HG03060 (cell line): ENCODE data around the gene KMT2C.
"Not testable (repeated sequence)": the region's sequence is repeated elsewhere in the genome, so short reads cannot be mapped to it uniquely, and the experiment has no call there.

Experiments
- ATAC-seq: cut with Tn5 transposase; IDR thresholded peaks from one replicate; pipeline ENCODE4 v1.9.1; 2021; ENCODE audit warnings: low read depth, moderate number of reproducible peaks; ENCODE audit not compliant: unreplicated experiment

Gene KMT2C

DNA sequence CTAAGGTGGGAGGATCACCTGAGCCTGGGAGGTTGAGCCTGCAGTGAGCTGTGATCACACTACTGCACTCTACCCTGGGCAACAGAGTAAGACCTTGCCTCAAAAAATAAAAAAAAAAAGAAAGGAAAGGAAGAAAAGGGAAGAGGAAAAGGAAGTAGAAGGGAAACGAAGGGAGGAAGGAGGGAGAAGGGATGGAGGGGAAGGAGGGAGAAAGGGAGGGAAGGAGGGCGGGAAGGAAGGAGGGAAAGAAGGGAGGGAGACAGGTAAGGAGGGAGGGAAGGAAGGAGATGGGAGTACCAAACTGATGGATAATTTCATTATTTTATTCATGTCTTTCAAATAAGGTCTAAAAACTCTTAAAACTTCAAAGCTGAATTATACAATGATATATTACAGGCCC, 106.3 kb downstream of the KMT2C start:
- ATAC-seq: no peak

DNA sequence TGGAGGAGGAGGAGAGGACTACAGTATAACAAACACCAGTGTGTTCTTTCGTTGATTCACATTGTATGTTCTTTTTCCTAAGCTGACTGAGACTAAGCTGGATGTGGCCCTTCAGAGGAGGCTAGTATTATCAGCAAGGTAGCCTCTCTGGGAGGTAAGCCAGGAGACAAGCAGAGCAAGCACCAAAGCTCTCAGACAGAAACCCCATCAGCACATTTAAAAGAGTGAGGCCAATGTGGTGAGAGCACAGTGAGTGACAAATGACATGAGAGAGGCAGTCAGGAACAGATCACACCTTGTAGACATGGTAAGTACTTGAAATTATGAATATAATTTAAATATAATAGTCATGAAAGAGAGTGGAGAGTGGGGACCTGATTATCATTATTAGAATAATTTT, 107.6 kb downstream of the KMT2C start:
- ATAC-seq: no peak

DNA sequence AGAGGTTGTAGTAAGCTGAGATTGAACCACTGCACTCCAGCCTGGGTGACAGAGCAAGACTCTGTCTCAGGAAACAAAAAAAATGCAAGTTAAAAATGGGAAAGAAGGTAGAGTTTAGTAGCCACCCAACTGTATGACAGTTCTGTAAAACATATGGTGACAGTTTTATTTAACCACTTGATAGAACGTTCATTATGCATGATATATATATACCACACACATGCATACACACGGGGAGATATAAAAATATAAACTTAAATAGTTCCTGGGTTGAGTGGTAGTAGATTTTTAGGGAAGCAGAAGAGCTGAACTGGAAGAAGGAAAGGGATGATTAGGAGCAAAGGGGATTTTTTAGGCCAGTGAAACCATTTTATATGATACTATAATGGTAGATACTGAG, 120.0 kb downstream of the KMT2C start:
- no peak for ATAC-seq

DNA sequence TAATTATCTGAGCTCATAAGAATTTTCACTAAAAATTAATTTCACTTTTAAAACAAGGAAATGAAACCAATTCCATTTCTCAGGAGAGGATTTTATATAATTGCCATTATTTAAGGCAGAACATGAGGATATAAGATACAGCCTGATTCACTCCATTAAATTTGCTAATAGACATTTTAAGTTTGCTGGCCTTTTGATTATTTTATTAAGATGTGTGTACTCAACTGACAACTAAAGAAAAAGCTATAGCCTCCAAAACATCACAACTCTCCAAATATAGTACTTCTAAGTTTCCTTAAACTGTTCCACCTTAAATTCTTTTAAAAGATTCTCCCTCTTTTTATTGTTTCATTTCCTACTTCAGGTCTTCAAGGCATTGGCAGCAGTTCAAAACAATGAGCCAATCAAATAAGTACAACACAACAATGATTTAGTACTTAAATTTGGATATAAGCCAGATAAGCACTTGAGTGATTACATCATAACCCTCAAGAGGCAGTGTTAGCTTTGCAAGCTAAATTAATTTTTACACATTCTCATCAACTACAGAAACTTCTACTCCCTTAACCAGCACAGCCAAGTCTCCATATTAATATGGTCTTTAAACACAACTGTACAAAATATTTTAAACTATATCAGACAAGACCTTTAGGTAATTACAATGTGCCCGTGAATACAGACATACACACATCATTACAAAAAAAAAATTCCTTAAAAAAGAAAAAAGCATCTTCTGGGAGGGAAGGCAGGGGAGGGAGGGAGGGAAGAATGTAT, 121.8 kb downstream of the KMT2C start:
- ATAC-seq: no peak

DNA sequence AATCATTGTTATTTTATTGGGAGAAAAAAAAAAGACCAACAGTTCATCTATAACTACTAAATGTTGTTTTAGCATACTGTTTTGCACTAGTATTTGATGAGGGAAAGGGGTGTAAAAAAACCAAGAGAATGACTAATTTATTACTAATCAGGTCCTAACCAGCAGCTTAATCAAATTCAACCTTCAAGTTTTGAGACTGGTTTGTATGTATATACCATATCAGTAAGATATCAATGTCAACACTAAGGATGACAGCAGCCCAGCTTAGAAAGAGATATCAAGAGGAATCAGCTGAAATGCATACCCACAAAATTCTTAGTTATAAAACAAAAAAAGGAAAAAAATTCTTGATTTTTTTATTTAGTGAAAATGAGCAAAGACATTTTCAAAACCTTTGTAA, 122.6 kb downstream of the KMT2C start:
- no peak for ATAC-seq

DNA sequence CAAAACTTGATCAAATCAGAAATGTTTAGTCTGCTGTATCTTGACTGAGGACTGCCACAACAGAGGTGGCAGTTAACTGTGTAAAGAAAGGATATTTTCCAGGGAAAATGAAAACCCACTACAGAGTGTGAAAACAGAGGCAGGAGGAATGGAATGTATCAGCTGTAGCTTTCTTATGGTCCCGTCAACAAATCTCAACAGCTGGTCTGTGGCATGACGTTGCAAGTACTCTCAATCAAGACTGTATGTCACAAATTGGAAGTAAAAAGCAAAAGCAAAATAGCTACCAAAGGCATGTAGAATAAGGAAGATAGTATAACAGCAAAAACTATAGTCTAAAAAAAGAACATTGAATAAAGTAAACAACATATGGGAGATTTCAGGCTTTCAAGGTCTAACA, 123.5 kb downstream of the KMT2C start:
- no peak for ATAC-seq

DNA sequence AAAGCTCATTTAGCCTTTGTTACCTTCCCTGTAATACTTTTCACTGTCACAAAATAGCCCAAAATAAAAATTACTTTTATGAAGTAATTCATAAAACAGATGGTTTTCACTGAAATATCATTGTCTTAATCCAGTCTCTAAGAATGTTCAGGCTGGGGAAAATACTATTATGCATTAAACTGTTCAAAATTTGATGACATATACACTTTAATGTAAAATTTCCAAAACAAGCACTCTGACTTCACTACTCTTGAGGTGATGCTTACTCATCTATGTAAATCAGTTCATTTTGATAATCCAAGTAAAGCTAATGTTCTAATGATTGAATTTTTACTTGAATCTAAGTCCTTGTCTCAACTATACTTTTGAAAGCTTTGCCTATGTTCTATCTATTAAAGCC, 127.9 kb downstream of the KMT2C start:
- no peak for ATAC-seq

DNA sequence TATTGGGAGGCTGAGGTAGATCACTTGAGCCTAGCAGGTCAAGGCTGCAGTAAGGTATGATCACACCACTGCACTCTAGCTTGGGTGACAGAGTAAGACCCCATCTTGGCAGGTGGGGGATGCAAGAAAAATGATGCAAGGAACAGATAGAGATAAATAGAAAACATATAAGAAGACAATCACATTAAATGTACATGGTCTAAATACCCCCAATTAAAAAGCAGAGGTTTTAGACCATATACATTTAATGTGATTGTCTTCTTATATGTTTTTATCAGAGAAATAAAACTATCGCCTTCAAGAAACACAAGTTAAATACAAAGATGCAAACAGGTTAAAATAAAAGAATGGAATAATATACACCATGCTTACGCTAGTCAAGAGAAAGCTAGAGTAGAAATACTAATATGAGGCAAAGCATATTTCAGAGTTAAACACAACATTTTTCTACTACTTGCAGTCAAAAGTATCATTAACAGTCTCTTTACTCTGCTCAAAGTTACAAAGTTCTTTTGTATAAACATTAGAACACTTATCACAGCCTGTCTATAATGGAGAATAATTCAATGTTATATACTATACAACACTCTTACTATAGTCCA, 136.2 kb downstream of the KMT2C start:
- not testable (repeated sequence) for ATAC-seq

DNA sequence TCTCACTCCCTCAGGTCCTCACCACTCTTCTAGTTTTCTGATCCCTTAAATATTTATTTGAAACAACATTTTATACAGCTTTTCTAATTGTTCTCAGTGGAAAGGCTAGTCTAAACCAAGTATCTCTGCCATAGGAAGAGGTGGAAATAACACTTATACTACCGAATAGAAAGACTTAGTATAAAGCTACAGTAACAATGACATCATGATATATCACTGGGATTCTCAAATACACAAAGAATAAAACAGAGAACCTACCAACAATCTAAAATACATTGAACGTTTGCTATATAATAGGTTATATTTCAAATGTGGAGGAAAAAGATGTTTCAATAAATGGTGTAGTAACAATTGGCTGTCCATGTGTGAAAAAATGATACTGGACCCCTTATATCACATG, 142.9 kb downstream of the KMT2C start:
- no peak for ATAC-seq

DNA sequence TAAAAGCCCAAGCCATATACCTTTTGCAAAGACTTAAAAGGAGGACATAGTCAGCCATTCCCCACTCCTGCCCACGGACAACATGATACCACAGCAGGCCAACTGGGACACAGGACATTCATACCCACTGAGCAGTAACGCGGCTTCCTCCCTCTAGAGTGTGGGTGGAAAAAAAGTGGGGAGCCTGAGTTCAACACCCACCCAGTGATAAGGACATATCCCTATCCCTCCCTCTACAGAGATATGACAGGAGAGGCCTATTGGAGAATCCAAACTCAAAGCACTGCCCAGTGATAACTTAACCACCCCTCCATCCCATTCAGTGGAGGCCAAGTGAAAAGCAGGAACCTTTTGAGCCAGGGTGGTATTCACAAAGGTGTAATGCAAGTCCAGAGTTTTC, 148.8 kb downstream of the KMT2C start:
- not testable (repeated sequence) for ATAC-seq

DNA sequence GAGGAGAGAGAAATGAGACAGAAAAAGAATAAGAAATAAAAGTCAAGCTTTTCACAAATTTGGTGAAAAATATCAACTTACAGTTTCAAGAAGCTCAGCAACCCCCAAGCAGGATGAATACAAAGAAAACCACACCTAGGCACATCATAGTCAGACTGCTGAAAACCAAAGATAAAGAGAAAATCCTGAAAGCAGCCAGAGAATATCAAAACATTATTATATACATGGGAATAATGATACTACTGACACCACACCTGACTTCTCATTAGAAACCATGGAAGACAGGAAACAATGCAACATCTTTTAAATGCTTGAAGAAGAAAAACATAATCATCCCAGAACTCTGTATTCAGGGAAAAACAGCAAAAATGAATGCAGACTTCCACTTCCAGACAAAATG, 149.6 kb downstream of the KMT2C start:
- not testable (repeated sequence) for ATAC-seq

DNA sequence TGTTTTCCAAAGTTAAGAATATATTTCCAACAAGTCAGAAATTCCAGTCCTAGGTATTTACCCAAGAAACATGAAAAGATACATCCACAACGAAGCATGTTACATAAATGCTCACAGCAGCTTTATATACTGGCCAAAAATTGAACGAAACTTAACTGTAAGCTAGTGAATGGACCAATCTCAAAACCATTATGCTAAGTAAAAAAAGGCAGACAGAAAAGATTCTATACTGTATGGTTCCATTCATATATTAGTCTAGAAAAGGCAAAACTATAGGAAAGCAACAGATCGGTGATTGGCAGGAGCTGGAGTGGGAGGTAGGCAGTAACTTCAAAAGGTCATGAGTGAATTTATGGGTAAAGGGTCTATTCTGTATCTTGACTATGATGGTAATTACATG, 150.8 kb downstream of the KMT2C start:
- ATAC-seq: not testable (repeated sequence)

DNA sequence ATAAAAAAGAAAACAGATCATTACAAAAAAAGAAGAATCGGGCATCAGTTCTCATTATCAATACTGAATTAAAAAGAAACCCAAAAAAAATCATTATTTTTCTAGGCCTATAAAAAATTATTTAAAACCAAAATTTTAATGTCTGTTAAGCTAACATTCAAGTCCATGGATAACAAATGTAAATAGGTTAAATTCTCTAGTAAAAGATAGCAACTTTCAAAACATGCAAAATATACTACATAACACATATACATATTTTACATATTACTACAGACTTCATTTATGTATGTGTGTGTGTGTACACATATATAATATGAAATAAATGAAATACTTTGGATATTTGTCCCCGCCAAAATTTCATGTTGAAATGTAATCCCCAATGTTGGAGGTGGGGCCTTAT, 158.1 kb downstream of the KMT2C start:
- ATAC-seq: not testable (repeated sequence)

DNA sequence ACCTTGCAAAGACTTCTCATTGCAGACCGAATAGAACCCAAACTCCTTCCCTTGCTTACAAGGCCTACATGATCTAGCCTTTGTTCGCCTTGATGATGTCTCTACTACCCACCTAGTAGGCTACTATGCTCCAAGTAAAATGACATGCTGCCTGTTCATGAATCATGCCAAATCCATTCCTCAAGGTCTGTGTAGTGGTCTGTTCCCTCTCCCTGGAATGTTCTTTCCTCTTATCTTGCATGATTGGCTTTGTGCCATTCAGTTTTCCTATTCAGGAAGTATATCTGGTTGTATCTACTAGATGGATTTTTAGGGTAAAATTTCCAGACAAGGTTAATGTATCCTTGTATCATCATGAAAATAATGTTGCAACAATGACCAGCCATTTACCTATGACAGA, 165.4 kb downstream of the KMT2C start:
- not testable (repeated sequence) for ATAC-seq

DNA sequence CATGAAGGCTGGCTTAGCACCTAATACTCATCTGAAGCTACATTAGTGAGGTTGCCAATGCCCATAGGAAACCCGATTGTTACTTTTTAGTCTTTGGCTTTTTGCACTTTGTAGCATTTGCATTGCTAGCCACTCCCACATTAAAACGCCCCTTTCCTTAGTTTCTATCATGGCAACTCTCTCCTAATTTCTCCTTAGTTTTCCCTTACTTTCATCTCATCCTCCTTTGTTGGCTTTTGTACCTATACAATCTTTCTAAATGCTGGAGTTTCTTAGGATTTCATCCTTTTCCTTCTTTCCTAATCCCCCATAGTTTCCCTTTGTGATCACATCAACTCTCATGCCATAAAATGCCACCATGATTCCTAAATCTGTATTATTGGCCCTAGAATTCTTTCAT, 168.9 kb downstream of the KMT2C start:
- ATAC-seq: not testable (repeated sequence)

DNA sequence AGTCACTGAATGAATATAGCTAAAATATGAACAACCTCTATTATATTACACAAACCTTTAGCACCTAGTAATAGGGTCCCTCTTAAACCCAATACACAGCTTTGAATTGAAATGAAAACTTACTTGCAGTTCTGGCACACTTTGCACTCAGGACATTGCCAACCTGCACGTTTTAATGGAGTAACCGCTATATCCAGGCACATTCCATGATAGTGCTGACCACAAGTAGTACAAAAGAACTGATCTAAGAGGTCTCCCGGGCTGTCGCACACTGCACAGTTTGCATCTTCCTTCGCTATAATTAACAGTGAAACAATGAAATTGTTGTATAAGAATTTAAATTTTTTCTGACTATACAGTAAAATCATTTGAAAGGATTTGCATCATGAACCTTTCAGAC, 170.9 kb downstream of the KMT2C start:
- ATAC-seq: not testable (repeated sequence)

DNA sequence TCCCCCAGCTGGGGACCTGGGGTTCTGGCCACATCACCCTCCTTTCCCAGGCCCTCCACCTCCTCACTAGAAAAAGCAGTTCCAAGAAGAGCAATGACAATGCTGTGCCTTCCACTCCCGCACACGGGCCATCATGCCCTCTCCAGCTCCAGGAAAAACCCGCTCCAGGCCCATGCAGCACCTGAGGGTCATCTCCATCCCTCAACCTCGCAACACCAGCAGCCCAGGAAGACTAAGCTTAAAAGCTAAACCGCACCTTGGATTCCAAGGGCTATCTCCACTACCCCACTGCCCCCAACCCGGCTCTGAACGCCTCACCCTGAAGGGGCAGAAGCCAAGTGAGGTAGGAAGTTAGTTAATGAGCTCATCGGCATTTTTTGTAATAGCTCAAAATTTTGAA, 173.7 kb downstream of the KMT2C start:
- not testable (repeated sequence) for ATAC-seq

DNA sequence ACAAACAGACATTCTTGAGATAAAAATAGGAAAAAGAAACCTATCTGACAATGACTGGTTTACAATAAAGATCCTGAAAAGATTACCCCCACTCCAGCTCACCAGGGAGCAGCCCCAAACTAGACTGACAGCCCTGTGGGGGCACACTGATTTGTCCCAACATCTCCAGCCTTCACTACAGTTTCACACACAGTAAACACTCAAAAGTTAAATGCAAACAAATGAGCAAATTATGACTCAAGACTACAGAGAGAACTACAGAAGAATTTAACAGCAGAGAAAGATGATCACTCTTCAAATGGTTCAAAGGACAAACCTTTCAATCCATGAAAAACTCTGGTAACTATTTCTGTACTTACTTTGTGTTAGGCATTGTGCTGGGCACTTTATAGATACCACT, 176.2 kb downstream of the KMT2C start:
- ATAC-seq: not testable (repeated sequence)

DNA sequence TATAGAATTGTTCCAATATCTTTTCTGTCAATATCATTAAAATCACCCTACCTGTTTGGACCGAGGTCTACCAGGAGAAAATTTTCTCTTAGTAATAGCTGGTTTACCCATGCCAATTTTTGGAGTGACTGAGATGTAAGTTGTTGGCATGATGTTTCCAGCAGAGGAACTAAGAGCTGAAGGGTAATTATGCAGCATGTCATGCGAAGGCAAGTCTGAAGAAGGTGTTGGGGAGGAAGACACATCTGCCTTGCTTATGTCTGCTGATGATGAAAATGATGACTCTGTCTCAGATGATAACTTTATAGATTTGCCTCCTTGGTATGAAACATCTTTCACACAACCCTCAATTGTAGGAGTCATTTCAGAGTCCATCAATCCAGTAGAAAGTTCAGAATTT, 188.0 kb downstream of the KMT2C start:
- ATAC-seq: not testable (repeated sequence)

DNA sequence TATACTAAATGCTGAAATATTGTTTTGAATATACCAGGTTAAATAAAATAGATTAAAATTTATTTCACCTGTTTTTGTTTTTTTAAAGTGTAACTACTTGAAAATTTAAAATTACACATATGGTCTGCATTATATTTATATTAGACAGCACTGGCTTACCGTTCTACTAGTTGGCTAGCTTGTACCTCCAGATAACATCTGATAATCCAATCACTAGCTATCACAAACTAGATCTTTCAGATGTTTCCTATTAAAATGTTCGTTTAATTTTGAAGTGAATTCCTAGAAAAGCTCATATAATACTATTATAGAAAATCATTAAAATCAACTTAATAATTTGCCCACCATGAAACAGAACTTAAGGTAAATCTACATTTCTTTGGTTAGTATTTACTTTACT, 190.4 kb downstream of the KMT2C start:
- ATAC-seq: not testable (repeated sequence)

DNA sequence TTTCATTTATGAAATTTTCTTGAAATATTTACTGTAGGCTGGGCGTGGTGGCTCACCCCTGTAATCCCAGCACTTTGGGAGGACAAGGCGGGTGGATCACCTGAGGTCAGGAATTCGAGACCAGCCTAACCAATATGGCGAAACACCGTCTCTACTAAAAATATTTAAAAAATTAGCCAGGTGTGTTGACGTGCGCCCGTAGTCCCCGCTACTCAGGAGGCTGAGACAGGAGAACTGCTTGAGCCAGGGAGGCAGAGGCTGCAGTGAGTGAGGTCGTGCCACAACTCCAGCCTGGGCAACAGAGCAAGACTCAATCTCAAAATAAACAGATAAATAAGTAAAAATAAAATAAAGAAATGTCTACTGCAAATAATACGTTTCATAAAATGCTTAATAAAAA, 192.3 kb downstream of the KMT2C start:
- ATAC-seq: not testable (repeated sequence)

DNA sequence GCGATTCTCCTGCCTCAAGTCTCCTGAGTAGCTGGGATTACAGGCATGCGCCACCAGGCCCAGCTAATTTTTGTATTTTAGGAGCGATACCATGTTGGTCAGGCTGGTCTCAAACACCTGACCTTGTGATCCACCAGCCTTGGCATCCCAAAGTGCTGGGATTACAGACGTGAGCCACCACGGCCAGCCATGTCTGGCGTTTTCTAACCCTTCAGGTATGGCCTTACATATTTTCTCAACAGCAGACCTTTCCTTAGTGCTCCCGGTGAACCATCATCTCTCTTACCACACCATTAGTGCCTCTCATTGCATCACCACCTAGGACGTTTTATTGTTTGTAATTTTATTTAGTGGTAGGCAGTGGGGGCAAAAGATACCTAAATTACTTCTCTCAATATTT, 194.5 kb downstream of the KMT2C start:
- ATAC-seq: not testable (repeated sequence)
